DMS 273 treated with DMSO at 0.1 percent for 48 hours (cell line): ENCODE measurements around the gene VAV2.

Experiments
- DNase-seq: peaks from one replicate; lab custom pipeline; 2025; lab: John Stamatoyannopoulos, UW

Gene VAV2

DNA sequence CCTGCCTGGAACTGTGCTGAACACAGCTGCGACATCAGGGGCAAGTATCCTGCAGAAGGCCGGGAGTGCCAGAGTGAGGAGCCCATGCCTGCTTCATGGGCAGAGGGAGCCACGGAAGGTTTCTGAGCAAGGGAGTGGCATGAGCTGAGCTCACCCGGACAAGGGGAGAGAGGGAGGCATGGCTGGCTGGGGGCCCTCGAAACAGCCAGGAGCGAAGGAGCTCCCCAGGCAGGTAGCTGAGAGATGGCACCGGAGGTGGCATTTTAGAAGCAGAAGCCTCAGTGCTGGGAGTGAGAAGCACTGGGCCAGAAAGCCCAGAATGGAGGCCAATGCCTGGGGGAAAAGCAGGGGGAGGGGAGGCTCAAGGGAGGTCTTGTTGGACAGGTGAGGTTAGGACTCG, 197.1 kb downstream of the VAV2 start:
- no peak for DNase-seq

DNA sequence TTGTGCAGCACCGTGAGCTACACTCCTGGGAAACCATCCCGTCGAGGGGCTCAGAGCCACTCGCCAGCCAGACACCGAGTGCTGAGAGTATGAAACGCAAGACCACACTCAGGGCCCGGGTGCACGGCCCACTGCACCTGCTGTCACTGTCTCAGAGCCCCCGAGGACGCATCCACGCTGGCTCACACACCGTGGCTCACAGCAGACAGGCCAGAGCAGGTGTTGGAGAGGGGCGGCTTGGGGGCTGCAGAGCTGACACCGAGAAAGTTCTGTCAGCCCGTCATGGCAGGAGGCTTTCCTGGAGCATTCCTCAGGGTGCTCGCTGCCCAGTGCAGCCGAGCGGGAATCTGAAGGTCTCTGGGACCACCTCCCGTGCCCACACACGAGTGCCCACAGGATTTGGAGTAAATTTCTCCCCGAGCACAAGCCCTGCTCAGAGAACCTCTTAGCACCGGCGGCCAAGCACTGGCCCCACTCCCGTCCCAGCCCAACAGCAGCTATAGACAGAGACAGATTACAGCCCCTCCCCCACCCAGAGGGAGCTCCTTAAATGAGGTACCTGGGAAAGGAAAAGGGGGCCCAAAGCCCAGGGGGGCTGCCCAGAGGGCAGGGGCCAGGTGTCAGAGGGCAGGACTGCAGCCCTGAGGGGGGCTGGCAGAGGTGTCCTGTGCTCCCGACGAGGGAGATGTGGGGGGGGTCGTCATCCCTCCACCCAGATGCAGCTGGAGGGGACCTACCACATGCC, 197.9 kb downstream of the VAV2 start:
- DNase-seq: no peak

DNA sequence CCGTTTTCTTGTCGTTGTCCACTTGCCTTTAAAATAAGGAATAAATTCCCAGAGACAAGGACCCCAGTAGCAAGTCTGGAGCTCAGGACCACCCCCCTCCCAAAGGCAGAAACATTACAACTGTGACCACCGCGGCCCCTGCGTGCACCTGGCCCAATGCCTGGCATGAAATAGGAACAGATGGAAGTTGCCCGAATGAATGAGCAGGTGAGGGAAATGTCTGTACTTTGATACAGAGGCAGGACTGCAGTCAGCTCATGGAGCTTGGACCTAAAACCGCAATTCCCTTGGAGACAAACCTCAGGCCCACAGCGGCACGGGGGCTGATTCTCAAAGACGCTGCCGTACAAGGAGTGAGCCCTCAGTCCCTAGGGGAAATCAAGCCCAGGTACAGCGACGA, 198.7 kb downstream of the VAV2 start:
- no peak for DNase-seq

DNA sequence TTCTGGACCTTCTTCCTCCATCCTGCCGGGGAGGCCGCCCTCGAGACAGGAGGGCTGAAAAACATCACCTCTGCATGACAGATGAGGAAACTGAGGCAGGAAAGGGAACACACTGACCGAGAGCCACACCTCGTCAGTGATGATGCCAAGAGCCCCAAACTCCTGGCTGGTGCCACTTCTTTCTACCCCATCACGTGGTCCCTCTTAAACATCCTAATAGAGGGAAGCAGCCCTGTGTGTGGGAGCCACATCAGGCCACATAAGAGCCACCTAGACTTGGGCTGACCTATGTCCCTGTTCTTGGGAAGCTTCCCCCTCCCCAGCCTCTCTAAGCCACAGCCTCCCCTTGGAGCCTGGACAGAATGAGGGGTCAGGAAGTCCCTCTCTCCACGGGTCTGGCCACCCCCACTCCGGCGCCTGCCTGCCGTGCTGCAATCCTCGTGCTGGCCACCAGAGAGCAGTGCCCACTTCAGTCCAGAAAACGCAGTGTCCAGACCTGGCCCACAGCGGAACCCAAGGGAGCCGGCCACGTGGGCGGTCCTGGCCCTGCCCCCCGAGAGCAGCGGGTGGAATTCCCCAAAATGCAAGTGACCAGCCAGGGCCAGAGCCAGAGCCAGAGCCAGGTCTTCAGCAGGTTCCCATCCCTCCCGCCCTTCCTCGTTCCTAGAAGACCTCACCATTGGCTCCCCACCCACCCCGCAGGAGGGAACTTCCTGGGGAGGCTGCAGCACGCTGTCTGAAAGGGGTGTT, 199.2 kb downstream of the VAV2 start:
- DNase-seq: no peak

DNA sequence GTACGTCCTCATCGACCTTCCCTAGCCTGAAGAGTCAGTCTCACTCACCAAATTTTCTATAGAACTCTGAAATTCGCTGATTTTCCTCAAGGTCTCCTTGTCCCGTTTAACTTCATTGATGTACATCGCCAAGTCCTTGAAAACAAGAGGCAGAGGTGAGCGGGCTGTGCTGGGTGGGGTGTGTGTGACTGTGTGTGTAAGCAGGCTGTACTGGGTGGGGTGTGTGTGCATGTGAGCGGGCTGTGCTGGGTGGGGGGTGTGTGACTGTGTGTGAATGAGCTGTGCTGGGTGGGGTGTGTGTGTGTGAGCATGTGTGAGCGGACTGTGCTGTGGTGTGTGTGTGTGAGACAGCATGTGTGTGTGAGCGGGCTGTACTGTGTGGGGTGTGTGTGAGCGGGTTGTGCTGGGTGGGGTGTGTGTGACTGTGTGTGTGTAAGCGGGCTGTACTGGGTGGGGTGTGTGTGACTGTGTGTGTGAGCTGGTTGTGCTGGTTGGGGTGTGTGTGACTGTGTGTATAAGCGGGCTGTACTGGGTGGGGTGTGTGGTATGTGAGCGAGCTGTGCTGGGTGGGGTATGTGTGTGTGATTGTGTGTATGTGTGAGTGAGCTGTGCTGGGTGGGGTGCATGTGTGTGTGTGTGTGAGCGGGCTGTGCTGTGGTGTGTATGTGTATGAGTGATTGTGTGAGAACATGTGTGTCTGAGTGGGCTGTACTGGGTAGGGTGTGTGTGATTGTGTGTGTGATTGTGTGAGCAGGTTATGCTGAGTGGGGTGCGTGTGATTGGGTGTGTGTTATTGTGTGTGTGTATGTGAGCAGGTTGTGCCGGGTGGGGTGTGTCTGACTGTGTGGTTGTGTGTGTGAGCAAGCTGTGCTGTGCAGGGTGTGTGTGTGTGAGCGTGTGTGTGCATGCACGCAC, 200.1 kb downstream of the VAV2 start:
- DNase-seq: no peak

- no peak for DNase-seq
Observed at GRCh38 chr9:133791069-133791468, 201.1 kb downstream of the VAV2 start.

DNA sequence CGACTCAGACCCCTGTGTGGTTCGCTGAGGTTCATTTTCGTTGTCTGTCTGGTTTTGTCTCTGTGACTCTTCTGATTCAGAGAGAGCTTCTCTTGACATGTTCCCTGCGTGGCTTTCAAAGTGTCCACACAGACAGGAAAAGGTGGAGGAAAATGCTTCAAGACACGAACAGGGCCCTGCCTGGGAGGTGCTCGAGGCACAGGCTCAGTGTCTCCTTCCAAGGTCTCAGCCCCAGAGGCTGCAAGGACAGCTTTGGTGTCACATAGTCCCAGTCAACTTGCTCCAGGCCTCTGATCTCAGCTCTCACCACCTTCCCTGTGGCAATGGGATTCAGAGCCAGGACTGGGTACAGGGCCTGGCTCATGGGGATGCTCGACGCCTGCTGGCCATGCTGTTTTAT, 202.3 kb downstream of the VAV2 start:
- no peak for DNase-seq

DNA sequence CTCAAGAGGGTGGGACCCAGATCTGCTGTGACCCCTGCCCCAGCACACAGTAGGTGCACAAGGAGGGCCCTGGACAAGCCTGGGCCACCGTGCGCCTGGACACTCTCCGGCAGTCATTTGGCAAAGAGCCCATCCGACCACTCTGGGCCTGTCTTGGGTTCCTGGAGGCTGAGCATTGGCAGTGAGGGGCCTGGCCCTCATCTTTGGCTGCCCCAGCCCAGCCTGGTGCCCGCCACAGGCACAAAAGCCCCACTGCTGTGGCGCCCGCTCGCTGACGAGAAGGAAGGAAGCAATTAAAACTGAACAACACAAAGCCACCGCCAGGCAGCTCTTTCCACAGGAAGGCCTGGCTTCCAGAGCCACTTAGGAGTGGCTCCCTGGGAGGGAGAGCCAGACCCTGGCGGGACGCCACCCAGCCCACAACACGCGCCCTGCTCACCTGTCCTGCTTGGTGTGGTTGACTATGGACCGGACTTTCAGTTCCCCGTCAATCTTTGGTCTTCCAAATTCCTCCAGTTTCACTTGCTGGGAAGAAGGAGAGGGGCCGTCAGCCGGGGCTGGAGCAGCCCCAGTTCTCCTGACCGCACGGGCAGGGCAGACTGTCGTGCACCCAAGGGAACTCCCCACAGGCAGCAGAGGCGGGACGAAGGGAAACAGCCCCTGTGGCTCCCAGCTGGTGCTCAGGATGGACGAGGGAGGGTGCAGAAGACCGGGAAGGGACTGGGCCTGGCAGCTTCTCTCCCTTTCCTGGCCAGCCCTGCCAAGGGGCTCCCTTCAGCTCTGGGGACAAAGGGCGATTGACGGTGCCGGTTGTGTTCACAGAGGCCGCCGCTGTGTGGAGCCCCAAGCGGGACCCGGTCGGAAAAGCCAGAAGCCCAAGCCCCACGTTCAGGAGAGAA, 203.1 kb downstream of the VAV2 start:
- no peak for DNase-seq

DNA sequence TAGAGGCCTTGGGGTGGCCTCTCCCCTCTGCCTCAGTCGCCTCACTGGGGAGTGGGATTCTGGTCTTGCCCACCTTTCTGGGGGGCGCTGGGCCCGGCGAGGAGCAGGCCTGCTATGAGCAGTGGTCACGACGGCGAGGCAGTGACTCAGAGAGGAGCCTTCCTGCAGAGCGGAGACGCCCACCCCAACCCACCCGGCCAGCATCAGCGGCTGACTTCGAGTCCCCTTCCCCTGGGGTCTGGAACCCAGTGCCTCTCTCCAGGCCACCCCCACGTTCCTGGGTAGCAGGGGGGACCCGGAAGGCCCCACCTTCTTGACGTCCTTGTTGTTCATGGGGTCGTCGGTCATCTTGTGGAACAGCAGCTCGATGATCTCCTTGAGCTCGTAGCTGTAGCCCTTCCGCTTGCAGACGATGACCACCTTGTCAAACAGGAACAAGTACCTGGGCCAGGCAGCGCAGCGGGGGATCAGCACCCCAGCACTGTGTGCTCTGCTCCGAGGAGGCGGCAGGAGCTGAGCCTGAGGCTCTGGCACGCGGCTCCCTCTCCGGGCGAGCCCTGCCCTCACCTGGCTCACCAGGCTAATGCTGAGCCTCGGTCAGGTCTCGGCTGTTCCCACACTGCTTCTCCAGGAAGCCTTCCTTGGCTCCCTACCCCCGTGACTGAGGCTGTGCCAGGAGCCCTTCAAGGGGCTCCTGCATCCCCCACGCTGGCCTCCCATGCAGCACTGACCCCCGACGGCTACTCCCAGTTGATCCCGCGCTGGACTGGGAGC, 203.9 kb downstream of the VAV2 start:
- DNase-seq: no peak

DNA sequence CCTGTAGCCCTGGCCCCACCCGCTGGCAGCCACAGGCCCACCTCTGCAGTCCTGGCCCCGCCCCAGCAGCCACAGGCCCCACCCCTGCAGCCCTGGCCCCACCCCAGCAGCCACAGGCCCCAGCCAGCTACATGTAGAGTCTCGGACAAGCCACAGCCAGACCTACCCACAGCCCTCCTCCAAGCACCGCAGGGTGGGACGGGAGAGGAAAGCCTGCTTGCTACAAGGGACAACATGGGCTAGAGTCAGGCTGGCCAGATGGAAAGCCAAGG, 204.4 kb downstream of the VAV2 start:
- DNase-seq: no peak

GRCh38 chr9:133786907-133787753, 205.0 kb downstream of the VAV2 start:
- DNase-seq: no peak

DNA sequence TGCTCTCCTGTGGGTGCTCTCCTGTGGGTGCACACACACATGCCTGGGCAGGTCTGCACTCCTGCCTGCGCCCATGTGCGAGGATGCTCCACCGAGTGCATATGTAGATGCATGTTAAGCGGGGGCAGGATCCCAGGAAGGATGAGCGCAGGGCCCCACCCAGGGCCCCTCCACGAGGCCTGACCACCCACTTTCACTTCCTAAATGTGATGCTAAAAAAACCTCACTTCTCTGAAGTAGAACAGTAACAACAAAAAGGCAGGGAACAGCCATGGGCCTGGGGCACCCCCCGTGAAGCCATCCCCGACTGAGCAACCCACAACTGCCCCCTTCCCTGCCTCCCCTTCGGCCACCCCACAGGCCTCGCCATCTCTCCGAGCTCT, 205.8 kb downstream of the VAV2 start:
- no peak for DNase-seq

- no peak for DNase-seq
Observed at GRCh38 chr9:133785753-133786370, 206.3 kb downstream of the VAV2 start.

DNA sequence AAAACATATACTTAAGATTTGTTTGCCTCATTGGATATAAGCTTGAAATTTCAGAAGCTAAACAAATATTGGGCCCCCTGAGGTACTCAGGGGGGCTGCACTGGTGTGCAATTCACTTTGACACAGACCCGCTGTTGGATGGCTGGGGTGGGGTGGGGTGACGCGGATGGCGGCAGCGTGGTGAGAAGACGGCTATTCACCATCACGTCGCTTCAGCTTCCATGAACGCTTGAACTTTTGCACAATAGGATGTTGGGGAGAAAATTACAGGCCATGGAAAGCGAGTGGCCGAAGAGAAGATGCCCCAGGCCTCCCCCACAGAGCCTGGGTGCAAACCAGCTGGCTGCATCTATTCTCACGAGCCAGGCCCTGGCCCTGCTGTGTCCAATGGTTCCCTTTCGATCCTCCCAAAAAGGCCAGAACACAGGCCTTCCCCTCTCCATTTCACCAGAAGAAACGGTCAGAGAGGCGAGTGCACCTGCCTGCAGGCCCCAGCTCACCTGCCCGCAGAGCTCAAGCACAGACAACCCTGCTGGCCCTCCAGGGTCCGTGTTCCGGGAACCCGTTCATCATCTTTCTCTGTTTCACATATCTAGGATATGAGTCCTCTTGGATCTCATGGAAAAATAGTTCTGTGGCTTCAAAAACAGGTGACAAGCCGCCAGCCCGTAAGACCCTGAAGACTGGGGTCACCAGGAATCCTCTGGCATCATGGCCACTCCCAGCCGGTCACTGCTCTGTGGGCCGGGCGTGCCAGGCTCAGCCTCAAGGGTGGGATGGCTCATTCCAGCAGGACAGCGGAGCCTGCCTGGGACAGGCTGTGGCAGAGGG, 207.2 kb downstream of the VAV2 start:
- DNase-seq: no peak

DNA sequence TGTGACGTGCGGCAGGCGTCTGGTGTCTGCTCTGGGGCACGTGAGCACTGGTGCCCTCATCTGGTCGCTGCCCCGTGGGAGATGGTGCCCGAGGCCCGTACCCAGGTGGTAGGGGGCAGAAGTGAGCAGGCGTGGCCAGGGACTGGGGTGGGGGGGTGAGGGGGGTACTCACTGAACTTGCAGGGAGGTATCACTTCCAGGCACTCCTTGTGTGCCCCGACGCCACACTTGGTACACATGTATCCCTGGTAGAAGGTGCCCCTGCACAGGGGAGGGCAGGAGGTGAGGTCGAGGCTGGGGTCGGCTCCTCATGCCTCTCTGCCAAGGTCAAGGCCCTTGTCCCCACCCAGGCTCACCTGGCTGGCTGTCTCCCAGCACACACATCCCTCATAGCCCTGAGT, 208.8 kb downstream of the VAV2 start:
- DNase-seq: no peak

GRCh38 chr9:133782157-133783130, 209.7 kb downstream of the VAV2 start:
- DNase-seq: peak; percentile 19

DNA sequence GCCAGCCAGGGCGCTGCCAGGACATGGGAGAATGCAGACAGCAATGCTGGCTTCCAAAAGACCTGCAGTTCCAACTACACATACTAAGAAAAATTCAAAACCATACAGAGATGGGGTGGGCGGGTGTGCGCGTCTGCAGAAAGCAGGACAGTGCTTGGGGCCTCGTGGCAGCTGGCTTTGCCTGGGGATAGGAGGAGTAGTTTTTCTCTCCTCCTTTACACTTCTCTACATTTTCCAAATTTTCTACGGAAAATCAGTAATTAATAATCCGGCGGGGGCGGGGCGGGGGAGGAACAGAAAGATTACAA, 210.3 kb downstream of the VAV2 start:
- DNase-seq: no peak
